SK-N-SH treated with all-trans-retinoic acid at 6 μM for 48 hours (cell line): ENCODE measurements around the gene FCAMR.

Experiments
- ARNTL ChIP-seq: fragments of 450-650 bp; formaldehyde crosslinking; IDR thresholded peaks from 2 replicates; pipeline ENCODE4 v1.5.0; 2020; ENCODE audit warnings: low read depth, mild to moderate bottlenecking, moderate library complexity, borderline replicate concordance
- BACH2 ChIP-seq: fragments of 250-450 bp; sonication (Bioruptor Pico); IDR thresholded peaks from 2 replicates; pipeline ENCODE4 v1.9.0; 2021; ENCODE audit warnings: mild to moderate bottlenecking, borderline replicate concordance
- CSDC2 ChIP-seq: fragments of 250-450 bp; sonication (Bioruptor Pico); IDR thresholded peaks from 2 replicates; pipeline ENCODE4 v1.5.0; 2020; ENCODE audit warnings: mild to moderate bottlenecking, moderate library complexity
- OSR1 ChIP-seq: fragments of 250-450 bp; sonication (Bioruptor Pico); IDR thresholded peaks from 2 replicates; pipeline ENCODE4 v1.8.0; 2022; ENCODE audit warnings: moderate library complexity, mild to moderate bottlenecking, inconsistent platforms
- RARB ChIP-seq: fragments of 250-450 bp; sonication (Bioruptor Pico); IDR thresholded peaks from 2 replicates; pipeline ENCODE4 v1.8.0; 2021; ENCODE audit warnings: mild to moderate bottlenecking, moderate library complexity
- SNAI2 ChIP-seq: fragments of 250-450 bp; sonication (Bioruptor Pico); IDR thresholded peaks from 2 replicates; pipeline ENCODE4 v1.5.0; 2020; ENCODE audit warnings: mild to moderate bottlenecking, moderate library complexity
- ZC3H10 ChIP-seq: fragments of 250-450 bp; sonication (Bioruptor Pico); IDR thresholded peaks from 2 replicates; pipeline ENCODE4 v1.5.1; 2021; ENCODE audit warnings: mild to moderate bottlenecking, moderate library complexity
- ZFP3 ChIP-seq: fragments of 250-450 bp; sonication (Bioruptor Pico); IDR thresholded peaks from 2 replicates; pipeline ENCODE4 v1.5.0; 2020; ENCODE audit warnings: mild to moderate bottlenecking, moderate library complexity
- ZNF565 ChIP-seq: fragments of 450-650 bp; formaldehyde crosslinking; conservative IDR thresholded peaks from 2 replicates; pipeline ENCODE4 v1.5.0; 2020; ENCODE audit warnings: low read depth, mild to moderate bottlenecking, moderate library complexity
- ZNF70 ChIP-seq: fragments of 450-650 bp; formaldehyde crosslinking; IDR thresholded peaks from 2 replicates; pipeline ENCODE4 v1.5.0; 2020; ENCODE audit warnings: mild to moderate bottlenecking, moderate library complexity
- ZNF8 ChIP-seq: fragments of 450-650 bp; formaldehyde crosslinking; IDR thresholded peaks from 2 replicates; pipeline ENCODE4 v1.5.0; 2020; ENCODE audit warnings: mild to moderate bottlenecking, moderate library complexity
- TF ChIP-seq, protein P1 (sequence below): fragments of 250-450 bp; sonication (Bioruptor Pico); IDR thresholded peaks from 2 replicates; pipeline ENCODE4 v1.5.1; 2020; ENCODE audit warnings: low read depth, mild to moderate bottlenecking, moderate library complexity
- TF ChIP-seq, protein P2 (sequence below): fragments of 250-450 bp; sonication (Bioruptor Pico); IDR thresholded peaks from 2 replicates; pipeline ENCODE4 v1.8.0; 2020; ENCODE audit warnings: mild to moderate bottlenecking, moderate library complexity, borderline replicate concordance

DNA sequence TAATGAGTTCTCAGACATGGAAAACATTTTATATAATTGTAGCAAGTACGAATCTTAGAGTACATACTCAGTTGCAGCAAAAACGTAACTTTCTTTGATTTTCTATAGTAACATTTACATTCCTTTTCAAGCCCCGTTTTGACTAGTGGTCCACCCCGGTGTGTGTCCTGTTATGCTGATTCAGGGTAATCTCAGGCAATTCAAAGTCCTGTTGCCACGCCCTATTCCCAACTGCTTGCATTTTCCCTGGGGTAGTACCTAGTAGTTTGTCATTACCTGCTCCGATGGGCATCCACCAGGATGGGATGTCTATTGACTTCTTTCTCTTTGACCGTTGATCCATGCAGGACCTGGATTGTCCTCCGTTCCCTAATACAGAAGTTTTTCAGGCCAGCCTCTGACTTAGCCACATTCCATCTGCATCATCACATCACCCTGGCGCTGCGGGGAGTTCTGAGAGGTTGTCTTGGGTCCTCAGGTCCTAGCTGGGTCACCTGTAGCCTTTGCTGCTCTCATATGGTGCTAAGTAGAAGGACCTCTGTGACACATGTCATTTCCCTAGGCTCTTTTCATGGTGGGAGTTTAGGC is 15.0 kb upstream of the FCAMR start:
- TF ChIP-seq ZNF8 (CRISPR knock-in tag) (no peak), SNAI2 (CRISPR knock-in tag) (no peak), ARNTL (CRISPR knock-in tag) (no peak), ZFP3 (no peak), BACH2 (CRISPR knock-in tag) (no peak), RARB (CRISPR knock-in tag) (no peak), ZC3H10 (CRISPR knock-in tag) (no peak), ZNF70 (no peak), ZNF565 (CRISPR knock-in tag) (no peak), OSR1 (CRISPR knock-in tag) (no peak), CSDC2 (no peak)
- TF ChIP-seq, protein P1, sequence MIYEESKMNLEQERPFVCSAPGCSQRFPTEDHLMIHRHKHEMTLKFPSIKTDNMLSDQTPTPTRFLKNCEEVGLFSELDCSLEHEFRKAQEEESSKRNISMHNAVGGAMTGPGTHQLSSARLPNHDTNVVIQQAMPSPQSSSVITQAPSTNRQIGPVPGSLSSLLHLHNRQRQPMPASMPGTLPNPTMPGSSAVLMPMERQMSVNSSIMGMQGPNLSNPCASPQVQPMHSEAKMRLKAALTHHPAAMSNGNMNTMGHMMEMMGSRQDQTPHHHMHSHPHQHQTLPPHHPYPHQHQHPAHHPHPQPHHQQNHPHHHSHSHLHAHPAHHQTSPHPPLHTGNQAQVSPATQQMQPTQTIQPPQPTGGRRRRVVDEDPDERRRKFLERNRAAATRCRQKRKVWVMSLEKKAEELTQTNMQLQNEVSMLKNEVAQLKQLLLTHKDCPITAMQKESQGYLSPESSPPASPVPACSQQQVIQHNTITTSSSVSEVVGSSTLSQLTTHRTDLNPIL (CRISPR knock-in tag): no peak
- TF ChIP-seq, protein P2, sequence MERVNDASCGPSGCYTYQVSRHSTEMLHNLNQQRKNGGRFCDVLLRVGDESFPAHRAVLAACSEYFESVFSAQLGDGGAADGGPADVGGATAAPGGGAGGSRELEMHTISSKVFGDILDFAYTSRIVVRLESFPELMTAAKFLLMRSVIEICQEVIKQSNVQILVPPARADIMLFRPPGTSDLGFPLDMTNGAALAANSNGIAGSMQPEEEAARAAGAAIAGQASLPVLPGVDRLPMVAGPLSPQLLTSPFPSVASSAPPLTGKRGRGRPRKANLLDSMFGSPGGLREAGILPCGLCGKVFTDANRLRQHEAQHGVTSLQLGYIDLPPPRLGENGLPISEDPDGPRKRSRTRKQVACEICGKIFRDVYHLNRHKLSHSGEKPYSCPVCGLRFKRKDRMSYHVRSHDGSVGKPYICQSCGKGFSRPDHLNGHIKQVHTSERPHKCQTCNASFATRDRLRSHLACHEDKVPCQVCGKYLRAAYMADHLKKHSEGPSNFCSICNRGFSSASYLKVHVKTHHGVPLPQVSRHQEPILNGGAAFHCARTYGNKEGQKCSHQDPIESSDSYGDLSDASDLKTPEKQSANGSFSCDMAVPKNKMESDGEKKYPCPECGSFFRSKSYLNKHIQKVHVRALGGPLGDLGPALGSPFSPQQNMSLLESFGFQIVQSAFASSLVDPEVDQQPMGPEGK (CRISPR knock-in tag): no peak
